SK-N-SH (cell line): ENCODE results near the gene ADGRL3. TPM values are rescaled to one million over a fixed set of nuclear protein-coding genes. Genes with fewer than 3 reads are reported as not detected.

Source experiments
- CTCF ChIA-PET: fragments of 300-600, 350-600 bp; formaldehyde crosslinking; extraction: SDS; loops from one replicate; lab custom pipeline; 2021; lab: Yijun Ruan, JAX
- POLR2A ChIA-PET: fragments of 350-600 bp; sonication (Branson Sonifier 250); formaldehyde crosslinking; extraction: SDS; loops from one replicate; lab custom pipeline; 2020; ENCODE audit warnings: antibody characterized with exemption, inconsistent platforms; lab: Yijun Ruan, JAX
- DNase-seq: peaks from one replicate; pipeline ENCODE4 v3.0.0; 2012
- H2AFZ ChIP-seq: fragments of 200-600 bp; sonication (generic); 2 replicates; pipeline ENCODE4 v1.8.1; 2016; ENCODE audit warnings: antibody characterized with exemption, mild to moderate bottlenecking, low read depth
- H3F3A ChIP-seq: fragments of 200-600 bp; sonication (generic); replicated peaks from 2 replicates; pipeline ENCODE3; 2016; ENCODE audit warnings: antibody characterized with exemption, mild to moderate bottlenecking; ENCODE audit not compliant: insufficient read depth
- H3K27ac ChIP-seq, 2 experiments: fragments of 200-500 bp in 1 of 2; fragments of 200-600 bp in 1 of 2; sonication (Bioruptor generic) in 1 of 2; sonication (generic), shearing (Covaris generic) in 1 of 2; 2 replicates each; pipeline versions ENCODE4 v1.5.1 to v1.6.1; 2014 to 2016; ENCODE audit warnings: low read depth in 2 of 2, inconsistent platforms in 1 of 2, low read length in 1 of 2, mild to moderate bottlenecking in 1 of 2, mixed read lengths in 1 of 2
- H3K27me3 ChIP-seq: fragments of 200-600 bp; sonication (generic), shearing (Covaris generic); 2 replicates; pipeline ENCODE4 v1.6.1; 2016; ENCODE audit warnings: mixed run types; ENCODE audit not compliant: insufficient read depth
- H3K36me3 ChIP-seq, 2 experiments: fragments of 200-500 bp in 1 of 2; fragments of 200-600 bp in 1 of 2; sonication (Bioruptor generic) in 1 of 2; sonication (generic) in 1 of 2; replicated peaks in 1 of 2; 2 replicates each; pipeline versions ENCODE3 to v1.5.1; 2014 to 2016; ENCODE audit warnings: low read length in 1 of 2, mild to moderate bottlenecking in 1 of 2; ENCODE audit not compliant: insufficient read depth in 2 of 2, control insufficient read depth in 1 of 2
- H3K4me1 ChIP-seq, 2 experiments: fragments of 200-500 bp in 1 of 2; fragments of 200-600 bp in 1 of 2; sonication (Bioruptor generic) in 1 of 2; sonication (generic), shearing (Covaris generic) in 1 of 2; 2 replicates each; pipeline versions ENCODE4 v1.5.1 to v1.6.1; 2014 to 2016; ENCODE audit warnings: low read depth in 1 of 2, low read length in 1 of 2, mixed run types in 1 of 2; ENCODE audit not compliant: insufficient read depth in 2 of 2, control insufficient read depth in 1 of 2
- H3K4me2 ChIP-seq: fragments of 200-600 bp; sonication (generic), shearing (Covaris generic); 2 replicates; pipeline ENCODE4 v1.6.1; 2017; ENCODE audit warnings: mixed run types
- H3K4me3 ChIP-seq, 2 experiments: fragments of 200-500 bp in 1 of 2; fragments of 200-600 bp in 1 of 2; sonication (Bioruptor generic) in 1 of 2; sonication (generic), shearing (Covaris generic) in 1 of 2; 2 replicates each; pipeline versions ENCODE4 v1.5.1 to v1.8.1; 2014 to 2016; ENCODE audit warnings: low read depth in 2 of 2, inconsistent platforms in 1 of 2, low read length in 1 of 2, mild to moderate bottlenecking in 1 of 2, mixed read lengths in 1 of 2, moderate library complexity in 1 of 2
- H3K79me2 ChIP-seq: fragments of 200-600 bp; sonication (generic); 2 replicates; pipeline ENCODE4 v1.8.1; 2017; ENCODE audit warnings: mild to moderate bottlenecking; ENCODE audit not compliant: insufficient read depth
- H3K9ac ChIP-seq: fragments of 200-600 bp; sonication (generic); 2 replicates; pipeline ENCODE4 v1.6.1; 2017; ENCODE audit warnings: mixed run types
- H3K9me2 ChIP-seq: fragments of 200-600 bp; sonication (generic); 2 replicates; pipeline ENCODE4 v1.6.1; 2017; ENCODE audit warnings: mixed run types
- H3K9me3 ChIP-seq: fragments of 200-600 bp; sonication (generic); 2 replicates; pipeline ENCODE4 v1.6.1; 2017; ENCODE audit warnings: mixed run types, mild to moderate bottlenecking, moderate library complexity
- H4K20me1 ChIP-seq: fragments of 200-600 bp; sonication (generic); 2 replicates; pipeline ENCODE4 v1.6.1; 2017; ENCODE audit warnings: mild to moderate bottlenecking, mixed run types; ENCODE audit not compliant: insufficient read depth
- CHD2 ChIP-seq: fragments of 150-350 bp; IDR thresholded peaks from 2 replicates; pipeline ENCODE4 v1.6.1; 2018; ENCODE audit warnings: low read length; ENCODE audit not compliant: partially characterized antibody
- EZH2phosphoT487 ChIP-seq: fragments of 200-600 bp; sonication (generic); IDR thresholded peaks from 2 replicates; pipeline ENCODE4 v1.6.1; 2017; ENCODE audit warnings: low read depth, mixed run types, mild to moderate bottlenecking, antibody characterized with exemption, moderate library complexity, borderline replicate concordance
- FOSL2 ChIP-seq: IDR thresholded peaks from 2 replicates; pipeline ENCODE4 v1.4.0; 2012; ENCODE audit warnings: low read depth, mild to moderate bottlenecking, moderate library complexity, borderline replicate concordance
- GATA2 ChIP-seq: sonication (generic); formaldehyde crosslinking; IDR thresholded peaks from 2 replicates; pipeline ENCODE4 v1.5.0; 2020; ENCODE audit warnings: mild to moderate bottlenecking, missing genetic modification reagents
- MEF2A ChIP-seq: IDR thresholded peaks from 2 replicates; pipeline ENCODE4 v1.4.0; 2012; ENCODE audit warnings: low read depth, borderline replicate concordance
- NFIC ChIP-seq: IDR thresholded peaks from 2 replicates; pipeline ENCODE4 v1.4.0; 2012; ENCODE audit warnings: borderline replicate concordance
- NRF1 ChIP-seq: IDR thresholded peaks from 2 replicates; pipeline ENCODE4 v1.6.1; 2012; ENCODE audit warnings: low read depth, mild to moderate bottlenecking, low read length
- RCOR1 ChIP-seq: fragments of 150-350 bp; IDR thresholded peaks from 2 replicates; pipeline ENCODE4 v1.6.1; 2017; ENCODE audit warnings: antibody characterized with exemption, low read length
- TEAD4 ChIP-seq: IDR thresholded peaks from 2 replicates; pipeline ENCODE4 v1.4.0; 2012; ENCODE audit warnings: mild to moderate bottlenecking, borderline replicate concordance; ENCODE audit not compliant: insufficient read depth
- WGBS: methylation state at CpG from one replicate; pipeline ENCODE4 v1.1.6; 2017; ENCODE audit warnings: low lambda C conversion rate; 5-methylcytosine and 5-hydroxymethylcytosine counted together
- polyA plus RNA-seq, 3 experiments: library from polyadenylated mRNA; depleted of rRNA; stranded (reverse); fragments of >200 nt; gene quantifications; 2 replicates each; pipeline ENCODE4 v1.2.3, GENCODE V29; 2012
- TF ChIP-seq, protein P1 (sequence below): fragments of 200-600 bp; sonication (generic); IDR thresholded peaks from 2 replicates; pipeline ENCODE4 v1.6.1; 2017; ENCODE audit warnings: antibody characterized with exemption, mild to moderate bottlenecking, moderate library complexity
- TF ChIP-seq, protein P2 (sequence below): IDR thresholded peaks from 2 replicates; pipeline ENCODE4; 2012
- TF ChIP-seq, protein P3 (sequence below): IDR thresholded peaks from 2 replicates; pipeline ENCODE4 v1.6.1; 2012; ENCODE audit warnings: mild to moderate bottlenecking, low read depth, low read length, moderate library complexity
- TF ChIP-seq, protein P4 (sequence below): IDR thresholded peaks from 2 replicates; pipeline ENCODE4 v1.4.0; 2012; ENCODE audit warnings: low read depth, borderline replicate concordance
- TF ChIP-seq, protein P5 (sequence below): fragments of 150-350 bp; IDR thresholded peaks from 2 replicates; pipeline ENCODE4 v1.6.1; 2016; ENCODE audit warnings: mild to moderate bottlenecking, low read depth, low read length
- TF ChIP-seq, protein P6 (sequence below): fragments of 150-350 bp; IDR thresholded peaks from 2 replicates; pipeline ENCODE4 v1.6.1; 2017; ENCODE audit warnings: antibody characterized with exemption, low read length, low read depth, borderline replicate concordance

Gene ADGRL3
- polyA plus RNA-seq, 1 of the 3 experiments (the other 2 are of a cell fraction) = 0.03 TPM

GRCh38 chr4:61913619-61914018, 713.5 kb downstream of the ADGRL3 start:
- ChIA-PET CTCF (no interaction called here), POLR2A (no interaction called here)
- H3K9me2 ChIP-seq = no peaks in the 10 kb centered on the region
- H3K36me3 ChIP-seq = no peaks in the 10 kb centered on the region
- no peaks in the 10 kb centered on the region for H3K9me3 ChIP-seq
- WGBS = 86% methylated on average over 2 of the region's 2 CpGs
- H3K9ac ChIP-seq = no peak overlapping the region
- H3K4me2 ChIP-seq = no peak overlapping the region
- DNase-seq = no peak
- H3K4me3 ChIP-seq = no peak overlapping the region
- H3K27ac ChIP-seq = no peak overlapping the region
- no peaks in the 10 kb centered on the region for H3K79me2 ChIP-seq
- no peaks in the 10 kb centered on the region for H3F3A ChIP-seq
- H3K27me3 ChIP-seq = no peaks in the 10 kb centered on the region
- H4K20me1 ChIP-seq = no peaks in the 10 kb centered on the region
- no peak overlapping the region for H2AFZ ChIP-seq
- TF ChIP-seq, protein P1, sequence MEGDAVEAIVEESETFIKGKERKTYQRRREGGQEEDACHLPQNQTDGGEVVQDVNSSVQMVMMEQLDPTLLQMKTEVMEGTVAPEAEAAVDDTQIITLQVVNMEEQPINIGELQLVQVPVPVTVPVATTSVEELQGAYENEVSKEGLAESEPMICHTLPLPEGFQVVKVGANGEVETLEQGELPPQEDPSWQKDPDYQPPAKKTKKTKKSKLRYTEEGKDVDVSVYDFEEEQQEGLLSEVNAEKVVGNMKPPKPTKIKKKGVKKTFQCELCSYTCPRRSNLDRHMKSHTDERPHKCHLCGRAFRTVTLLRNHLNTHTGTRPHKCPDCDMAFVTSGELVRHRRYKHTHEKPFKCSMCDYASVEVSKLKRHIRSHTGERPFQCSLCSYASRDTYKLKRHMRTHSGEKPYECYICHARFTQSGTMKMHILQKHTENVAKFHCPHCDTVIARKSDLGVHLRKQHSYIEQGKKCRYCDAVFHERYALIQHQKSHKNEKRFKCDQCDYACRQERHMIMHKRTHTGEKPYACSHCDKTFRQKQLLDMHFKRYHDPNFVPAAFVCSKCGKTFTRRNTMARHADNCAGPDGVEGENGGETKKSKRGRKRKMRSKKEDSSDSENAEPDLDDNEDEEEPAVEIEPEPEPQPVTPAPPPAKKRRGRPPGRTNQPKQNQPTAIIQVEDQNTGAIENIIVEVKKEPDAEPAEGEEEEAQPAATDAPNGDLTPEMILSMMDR = no peak
- TF ChIP-seq RCOR1 = no peak
- TF ChIP-seq MEF2A = no peak
- TF ChIP-seq TEAD4 = no peak
- no peak for TF ChIP-seq CHD2
- TF ChIP-seq, protein P2, sequence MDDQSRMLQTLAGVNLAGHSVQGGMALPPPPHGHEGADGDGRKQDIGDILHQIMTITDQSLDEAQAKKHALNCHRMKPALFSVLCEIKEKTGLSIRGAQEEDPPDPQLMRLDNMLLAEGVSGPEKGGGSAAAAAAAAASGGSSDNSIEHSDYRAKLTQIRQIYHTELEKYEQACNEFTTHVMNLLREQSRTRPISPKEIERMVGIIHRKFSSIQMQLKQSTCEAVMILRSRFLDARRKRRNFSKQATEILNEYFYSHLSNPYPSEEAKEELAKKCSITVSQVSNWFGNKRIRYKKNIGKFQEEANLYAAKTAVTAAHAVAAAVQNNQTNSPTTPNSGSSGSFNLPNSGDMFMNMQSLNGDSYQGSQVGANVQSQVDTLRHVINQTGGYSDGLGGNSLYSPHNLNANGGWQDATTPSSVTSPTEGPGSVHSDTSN = no peak
- no peak for TF ChIP-seq NRF1
- TF ChIP-seq, protein P3, sequence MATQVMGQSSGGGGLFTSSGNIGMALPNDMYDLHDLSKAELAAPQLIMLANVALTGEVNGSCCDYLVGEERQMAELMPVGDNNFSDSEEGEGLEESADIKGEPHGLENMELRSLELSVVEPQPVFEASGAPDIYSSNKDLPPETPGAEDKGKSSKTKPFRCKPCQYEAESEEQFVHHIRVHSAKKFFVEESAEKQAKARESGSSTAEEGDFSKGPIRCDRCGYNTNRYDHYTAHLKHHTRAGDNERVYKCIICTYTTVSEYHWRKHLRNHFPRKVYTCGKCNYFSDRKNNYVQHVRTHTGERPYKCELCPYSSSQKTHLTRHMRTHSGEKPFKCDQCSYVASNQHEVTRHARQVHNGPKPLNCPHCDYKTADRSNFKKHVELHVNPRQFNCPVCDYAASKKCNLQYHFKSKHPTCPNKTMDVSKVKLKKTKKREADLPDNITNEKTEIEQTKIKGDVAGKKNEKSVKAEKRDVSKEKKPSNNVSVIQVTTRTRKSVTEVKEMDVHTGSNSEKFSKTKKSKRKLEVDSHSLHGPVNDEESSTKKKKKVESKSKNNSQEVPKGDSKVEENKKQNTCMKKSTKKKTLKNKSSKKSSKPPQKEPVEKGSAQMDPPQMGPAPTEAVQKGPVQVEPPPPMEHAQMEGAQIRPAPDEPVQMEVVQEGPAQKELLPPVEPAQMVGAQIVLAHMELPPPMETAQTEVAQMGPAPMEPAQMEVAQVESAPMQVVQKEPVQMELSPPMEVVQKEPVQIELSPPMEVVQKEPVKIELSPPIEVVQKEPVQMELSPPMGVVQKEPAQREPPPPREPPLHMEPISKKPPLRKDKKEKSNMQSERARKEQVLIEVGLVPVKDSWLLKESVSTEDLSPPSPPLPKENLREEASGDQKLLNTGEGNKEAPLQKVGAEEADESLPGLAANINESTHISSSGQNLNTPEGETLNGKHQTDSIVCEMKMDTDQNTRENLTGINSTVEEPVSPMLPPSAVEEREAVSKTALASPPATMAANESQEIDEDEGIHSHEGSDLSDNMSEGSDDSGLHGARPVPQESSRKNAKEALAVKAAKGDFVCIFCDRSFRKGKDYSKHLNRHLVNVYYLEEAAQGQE = no peak
- TF ChIP-seq FOSL2 = no peak
- TF ChIP-seq, protein P4, sequence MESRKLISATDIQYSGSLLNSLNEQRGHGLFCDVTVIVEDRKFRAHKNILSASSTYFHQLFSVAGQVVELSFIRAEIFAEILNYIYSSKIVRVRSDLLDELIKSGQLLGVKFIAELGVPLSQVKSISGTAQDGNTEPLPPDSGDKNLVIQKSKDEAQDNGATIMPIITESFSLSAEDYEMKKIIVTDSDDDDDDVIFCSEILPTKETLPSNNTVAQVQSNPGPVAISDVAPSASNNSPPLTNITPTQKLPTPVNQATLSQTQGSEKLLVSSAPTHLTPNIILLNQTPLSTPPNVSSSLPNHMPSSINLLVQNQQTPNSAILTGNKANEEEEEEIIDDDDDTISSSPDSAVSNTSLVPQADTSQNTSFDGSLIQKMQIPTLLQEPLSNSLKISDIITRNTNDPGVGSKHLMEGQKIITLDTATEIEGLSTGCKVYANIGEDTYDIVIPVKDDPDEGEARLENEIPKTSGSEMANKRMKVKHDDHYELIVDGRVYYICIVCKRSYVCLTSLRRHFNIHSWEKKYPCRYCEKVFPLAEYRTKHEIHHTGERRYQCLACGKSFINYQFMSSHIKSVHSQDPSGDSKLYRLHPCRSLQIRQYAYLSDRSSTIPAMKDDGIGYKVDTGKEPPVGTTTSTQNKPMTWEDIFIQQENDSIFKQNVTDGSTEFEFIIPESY = no peak
- TF ChIP-seq NFIC = no peak
- TF ChIP-seq, protein P5, sequence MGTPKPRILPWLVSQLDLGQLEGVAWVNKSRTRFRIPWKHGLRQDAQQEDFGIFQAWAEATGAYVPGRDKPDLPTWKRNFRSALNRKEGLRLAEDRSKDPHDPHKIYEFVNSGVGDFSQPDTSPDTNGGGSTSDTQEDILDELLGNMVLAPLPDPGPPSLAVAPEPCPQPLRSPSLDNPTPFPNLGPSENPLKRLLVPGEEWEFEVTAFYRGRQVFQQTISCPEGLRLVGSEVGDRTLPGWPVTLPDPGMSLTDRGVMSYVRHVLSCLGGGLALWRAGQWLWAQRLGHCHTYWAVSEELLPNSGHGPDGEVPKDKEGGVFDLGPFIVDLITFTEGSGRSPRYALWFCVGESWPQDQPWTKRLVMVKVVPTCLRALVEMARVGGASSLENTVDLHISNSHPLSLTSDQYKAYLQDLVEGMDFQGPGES = no peak
- TF ChIP-seq, protein P6, sequence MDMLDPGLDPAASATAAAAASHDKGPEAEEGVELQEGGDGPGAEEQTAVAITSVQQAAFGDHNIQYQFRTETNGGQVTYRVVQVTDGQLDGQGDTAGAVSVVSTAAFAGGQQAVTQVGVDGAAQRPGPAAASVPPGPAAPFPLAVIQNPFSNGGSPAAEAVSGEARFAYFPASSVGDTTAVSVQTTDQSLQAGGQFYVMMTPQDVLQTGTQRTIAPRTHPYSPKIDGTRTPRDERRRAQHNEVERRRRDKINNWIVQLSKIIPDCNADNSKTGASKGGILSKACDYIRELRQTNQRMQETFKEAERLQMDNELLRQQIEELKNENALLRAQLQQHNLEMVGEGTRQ = no peak
- TF ChIP-seq GATA2 (CRISPR knock-in tag) = no peak
- no peak for TF ChIP-seq EZH2phosphoT487
- no peaks in the 10 kb centered on the region for H3K4me1 ChIP-seq
